Left ventricle myocardium inferior (tissue), 1 donor: ENCODE data around the gene HERC2. TPM values are rescaled to one million over a fixed set of nuclear protein-coding genes. Genes with fewer than 3 reads are reported as not detected.

Experiments
- DNase-seq: peaks from one replicate; pipeline ENCODE4 v3.0.0-alpha.2; 2020
- H3K27ac ChIP-seq: fragments of 200-600 bp; replicated peaks from 2 replicates; pipeline ENCODE4 v1.8.0; 2021
- H3K27me3 ChIP-seq: fragments of 200-600 bp; 2 replicates; pipeline ENCODE4 v1.8.0; 2021; ENCODE audit warnings: low read depth
- H3K36me3 ChIP-seq: fragments of 200-600 bp; 2 replicates; pipeline ENCODE4 v1.8.0; 2021
- H3K4me1 ChIP-seq: fragments of 200-600 bp; 2 replicates; pipeline ENCODE4 v1.8.0; 2021
- H3K4me3 ChIP-seq: fragments of 200-600 bp; 2 replicates; pipeline ENCODE4 v1.8.0; 2021; ENCODE audit warnings: mild to moderate bottlenecking, moderate library complexity
- H3K9me3 ChIP-seq: fragments of 200-600 bp; replicated peaks from 2 replicates; pipeline ENCODE4 v1.8.0; 2021
- intact Hi-C: fragments of 100-400 bp; cut with micrococcal nuclease; formaldehyde crosslinking; loops from one replicate; pipeline ENCODE4 v1.11.0; 2022
- total RNA-seq: library from RNA; stranded (reverse); fragmentation: NEBNext Ultra II Directional; extraction: Animal tissue kit (Norgen Biotek cat#: 25700); gene quantifications from one replicate; pipeline ENCODE4 v1.2.1, GENCODE V29; 2021
- TF ChIP-seq, protein P1 (sequence below): fragments of 200-600 bp; IDR thresholded peaks from 2 replicates; pipeline ENCODE4 v1.8.0; 2021; ENCODE audit warnings: antibody characterized with exemption, mild to moderate bottlenecking, borderline replicate concordance
- donor health status: DM: no; HTN: yes; CAD: no; lungs with severe emphysema.

Gene HERC2
- total RNA-seq, 1 donor from 2014 or later: 45.8 TPM

GRCh38 chr15:28184166-28184565 is 137.8 kb downstream of the HERC2 start:
- Histone ChIP-seq H3K9me3 (no peaks in the 10 kb centered on the region), H3K36me3 (peaks cover 75% of the 10 kb centered on the region), H3K27ac (no peak overlapping the region), H3K4me3 (no peak overlapping the region), H3K27me3 (no peaks in the 10 kb centered on the region), H3K4me1 (peaks cover 29% of the 10 kb centered on the region)
- intact Hi-C loops: no loop called here
- TF ChIP-seq, protein P1, sequence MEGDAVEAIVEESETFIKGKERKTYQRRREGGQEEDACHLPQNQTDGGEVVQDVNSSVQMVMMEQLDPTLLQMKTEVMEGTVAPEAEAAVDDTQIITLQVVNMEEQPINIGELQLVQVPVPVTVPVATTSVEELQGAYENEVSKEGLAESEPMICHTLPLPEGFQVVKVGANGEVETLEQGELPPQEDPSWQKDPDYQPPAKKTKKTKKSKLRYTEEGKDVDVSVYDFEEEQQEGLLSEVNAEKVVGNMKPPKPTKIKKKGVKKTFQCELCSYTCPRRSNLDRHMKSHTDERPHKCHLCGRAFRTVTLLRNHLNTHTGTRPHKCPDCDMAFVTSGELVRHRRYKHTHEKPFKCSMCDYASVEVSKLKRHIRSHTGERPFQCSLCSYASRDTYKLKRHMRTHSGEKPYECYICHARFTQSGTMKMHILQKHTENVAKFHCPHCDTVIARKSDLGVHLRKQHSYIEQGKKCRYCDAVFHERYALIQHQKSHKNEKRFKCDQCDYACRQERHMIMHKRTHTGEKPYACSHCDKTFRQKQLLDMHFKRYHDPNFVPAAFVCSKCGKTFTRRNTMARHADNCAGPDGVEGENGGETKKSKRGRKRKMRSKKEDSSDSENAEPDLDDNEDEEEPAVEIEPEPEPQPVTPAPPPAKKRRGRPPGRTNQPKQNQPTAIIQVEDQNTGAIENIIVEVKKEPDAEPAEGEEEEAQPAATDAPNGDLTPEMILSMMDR: no peak
- DNase-seq: no peak

DNA sequence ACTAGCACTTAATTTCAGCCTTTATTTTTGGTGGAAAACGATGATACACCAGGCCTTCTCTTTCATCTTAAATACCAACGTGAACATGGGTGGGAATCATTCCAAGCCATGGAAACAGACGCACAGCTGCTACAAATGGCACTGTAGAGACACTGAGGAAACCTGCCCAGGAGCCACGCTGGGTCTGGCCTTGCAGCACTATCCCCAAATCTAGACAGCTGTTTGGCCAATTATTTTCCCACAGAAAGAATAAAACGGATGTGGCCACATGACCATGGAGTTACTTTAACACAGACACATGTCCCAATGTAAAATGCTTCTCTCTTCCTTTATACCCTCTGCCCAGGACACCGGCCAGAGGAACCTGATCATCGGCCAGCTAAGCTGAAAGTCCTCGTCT is 139.2 kb downstream of the HERC2 start:
- TF ChIP-seq, protein P1: no peak
- Histone ChIP-seq H3K4me1 (peaks cover 35% of the 10 kb centered on the region), H3K27ac (no peak overlapping the region), H3K27me3 (no peaks in the 10 kb centered on the region), H3K36me3 (peaks cover 72% of the 10 kb centered on the region), H3K4me3 (no peak overlapping the region), H3K9me3 (no peaks in the 10 kb centered on the region)
- intact Hi-C loops: no loop called here
- DNase-seq: no peak

GRCh38 chr15:28182216-28182615 is 139.8 kb downstream of the HERC2 start:
- Histone ChIP-seq H3K9me3 (no peaks in the 10 kb centered on the region), H3K4me1 (peaks cover 35% of the 10 kb centered on the region), H3K36me3 (peaks cover 72% of the 10 kb centered on the region), H3K27me3 (no peaks in the 10 kb centered on the region), H3K4me3 (no peak overlapping the region), H3K27ac (no peak overlapping the region)
- DNase-seq: no peak
- intact Hi-C loops: no loop called here
- TF ChIP-seq, protein P1: no peak

DNA sequence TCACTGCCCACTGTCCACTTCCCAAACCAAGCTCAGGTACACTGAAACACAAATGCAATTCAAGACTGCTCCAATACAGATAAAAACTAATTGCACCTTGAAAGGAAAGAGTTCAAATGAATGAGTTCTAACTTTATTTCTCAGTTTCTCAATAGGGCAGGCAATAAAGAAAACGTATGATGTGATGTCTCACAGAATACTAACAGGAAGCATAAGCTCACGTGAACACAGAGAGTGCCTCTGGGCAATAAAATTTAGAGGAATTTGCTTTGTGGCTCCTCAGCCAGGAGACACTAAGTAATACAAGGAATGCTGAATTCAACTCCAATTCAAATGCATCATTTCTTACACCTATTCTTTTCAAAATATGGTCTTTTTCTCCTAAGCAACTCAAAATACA is 140.6 kb downstream of the HERC2 start:
- H3K4me3 ChIP-seq: no peak overlapping the region

GRCh38 chr15:28179270-28179669 is 142.7 kb downstream of the HERC2 start:
- no peak for DNase-seq
- intact Hi-C loops: no loop called here
- peaks cover 16% of the 10 kb centered on the region for H3K4me1 ChIP-seq
- peak overlapping the region; percentile 31 for H3K27ac ChIP-seq
- H3K36me3 ChIP-seq: peaks cover 80% of the 10 kb centered on the region
- H3K9me3 ChIP-seq: no peaks in the 10 kb centered on the region
- no peak overlapping the region for H3K4me3 ChIP-seq
- no peaks in the 10 kb centered on the region for H3K27me3 ChIP-seq
- TF ChIP-seq, protein P1: no peak

More for the DNA sequence above, 140.6 kb downstream of the HERC2 start:
- H3K4me1 ChIP-seq: peaks cover 34% of the 10 kb centered on the region
- TF ChIP-seq, protein P1: no peak
- no peak for DNase-seq
- H3K27ac ChIP-seq: no peak overlapping the region
- intact Hi-C loops: no loop called here
- no peaks in the 10 kb centered on the region for H3K27me3 ChIP-seq
- H3K9me3 ChIP-seq: no peaks in the 10 kb centered on the region
- H3K36me3 ChIP-seq: peaks cover 72% of the 10 kb centered on the region

GRCh38 chr15:28178727-28179126 is 143.3 kb downstream of the HERC2 start:
- peaks cover 80% of the 10 kb centered on the region for H3K36me3 ChIP-seq
- intact Hi-C loops: no loop called here
- no peaks in the 10 kb centered on the region for H3K27me3 ChIP-seq
- H3K4me1 ChIP-seq: peaks cover 16% of the 10 kb centered on the region
- H3K27ac ChIP-seq: peak overlapping the region; percentile 31
- no peak for DNase-seq
- no peak overlapping the region for H3K4me3 ChIP-seq
- no peaks in the 10 kb centered on the region for H3K9me3 ChIP-seq
- TF ChIP-seq, protein P1: no peak
